ENCODE measurements around the gene ATRNL1. TPM values are rescaled to one million over a fixed set of nuclear protein-coding genes. Genes with fewer than 3 reads are reported as not detected.

Gene ATRNL1
- total and polyA plus RNA-seq, 2 experiments from 2014 or later = 4.8 to 29.7 TPM

DNA sequence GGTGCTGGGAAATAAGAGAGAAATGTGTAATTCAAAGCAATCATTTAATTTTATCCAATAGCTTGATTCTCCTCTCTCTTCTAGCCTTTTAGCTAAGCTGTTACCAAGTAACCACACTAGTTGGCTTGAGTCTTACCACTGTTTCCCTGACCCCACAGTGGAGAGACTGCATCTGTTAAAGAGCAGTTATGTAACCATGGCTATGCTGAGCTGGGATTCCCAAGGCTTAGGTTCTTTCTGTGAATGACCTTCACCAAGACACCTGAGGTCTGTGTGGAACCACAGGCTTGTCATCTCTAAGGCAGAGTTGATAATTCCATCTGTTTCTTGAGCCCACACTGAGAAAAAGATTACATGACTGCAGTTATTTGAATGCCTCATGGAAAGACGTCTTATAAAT lies 47.7 kb upstream of the ATRNL1 start:
- Mint-ChIP-seq H3K27ac (no peak overlapping the region), H3K27me3 (ENCODE audit: insufficient read depth, low read depth, poor library complexity) (peaks cover 3% of the 10 kb centered on the region), H3K4me1 (peaks cover 14% of the 10 kb centered on the region), H3K4me3 (no peak overlapping the region), H3K36me3 (ENCODE audit: low read depth) (peaks cover 2% of the 10 kb centered on the region; the same call in 1 of the 3 replicates), H3K9me3 (no peaks in the 10 kb centered on the region; the same call in 2 of the 3 replicates)
- no peaks in the 10 kb centered on the region for H3K79me2 ChIP-seq (replicated peaks; ENCODE audit: insufficient read depth)
- H2AFZ ChIP-seq = no peak overlapping the region
- H3K4me3 ChIP-seq = no peak overlapping the region
- ATAC-seq = no peak
- TF ChIP-seq ZNF114 (CRISPR knock-in tag; IDR thresholded peaks at IDR 0.05) (no peak), JUNB (IDR thresholded peaks at IDR 0.05; ENCODE audit: unreplicated experiment) (no peak), EZH2 (IDR thresholded peaks at IDR 0.05; ENCODE audit: low read depth, unreplicated experiment) (no peak), EZH2phosphoT487 (IDR thresholded peaks at IDR 0.05; ENCODE audit: unreplicated experiment) (no peak), STAT1 (IDR thresholded peaks at IDR 0.05; ENCODE audit: unreplicated experiment) (no peak), ZNF331 (CRISPR knock-in tag; IDR thresholded peaks at IDR 0.05; ENCODE audit: low read depth) (no peak), POLR2AphosphoS5 (IDR thresholded peaks at IDR 0.05; ENCODE audit: low read depth) (no peak), CREB1 (CRISPR knock-in tag; IDR thresholded peaks at IDR 0.05; ENCODE audit: low read depth) (no peak), NANOG (IDR thresholded peaks at IDR 0.05; ENCODE audit: borderline replicate concordance) (no peak)
- TF ChIP-seq, protein P1, sequence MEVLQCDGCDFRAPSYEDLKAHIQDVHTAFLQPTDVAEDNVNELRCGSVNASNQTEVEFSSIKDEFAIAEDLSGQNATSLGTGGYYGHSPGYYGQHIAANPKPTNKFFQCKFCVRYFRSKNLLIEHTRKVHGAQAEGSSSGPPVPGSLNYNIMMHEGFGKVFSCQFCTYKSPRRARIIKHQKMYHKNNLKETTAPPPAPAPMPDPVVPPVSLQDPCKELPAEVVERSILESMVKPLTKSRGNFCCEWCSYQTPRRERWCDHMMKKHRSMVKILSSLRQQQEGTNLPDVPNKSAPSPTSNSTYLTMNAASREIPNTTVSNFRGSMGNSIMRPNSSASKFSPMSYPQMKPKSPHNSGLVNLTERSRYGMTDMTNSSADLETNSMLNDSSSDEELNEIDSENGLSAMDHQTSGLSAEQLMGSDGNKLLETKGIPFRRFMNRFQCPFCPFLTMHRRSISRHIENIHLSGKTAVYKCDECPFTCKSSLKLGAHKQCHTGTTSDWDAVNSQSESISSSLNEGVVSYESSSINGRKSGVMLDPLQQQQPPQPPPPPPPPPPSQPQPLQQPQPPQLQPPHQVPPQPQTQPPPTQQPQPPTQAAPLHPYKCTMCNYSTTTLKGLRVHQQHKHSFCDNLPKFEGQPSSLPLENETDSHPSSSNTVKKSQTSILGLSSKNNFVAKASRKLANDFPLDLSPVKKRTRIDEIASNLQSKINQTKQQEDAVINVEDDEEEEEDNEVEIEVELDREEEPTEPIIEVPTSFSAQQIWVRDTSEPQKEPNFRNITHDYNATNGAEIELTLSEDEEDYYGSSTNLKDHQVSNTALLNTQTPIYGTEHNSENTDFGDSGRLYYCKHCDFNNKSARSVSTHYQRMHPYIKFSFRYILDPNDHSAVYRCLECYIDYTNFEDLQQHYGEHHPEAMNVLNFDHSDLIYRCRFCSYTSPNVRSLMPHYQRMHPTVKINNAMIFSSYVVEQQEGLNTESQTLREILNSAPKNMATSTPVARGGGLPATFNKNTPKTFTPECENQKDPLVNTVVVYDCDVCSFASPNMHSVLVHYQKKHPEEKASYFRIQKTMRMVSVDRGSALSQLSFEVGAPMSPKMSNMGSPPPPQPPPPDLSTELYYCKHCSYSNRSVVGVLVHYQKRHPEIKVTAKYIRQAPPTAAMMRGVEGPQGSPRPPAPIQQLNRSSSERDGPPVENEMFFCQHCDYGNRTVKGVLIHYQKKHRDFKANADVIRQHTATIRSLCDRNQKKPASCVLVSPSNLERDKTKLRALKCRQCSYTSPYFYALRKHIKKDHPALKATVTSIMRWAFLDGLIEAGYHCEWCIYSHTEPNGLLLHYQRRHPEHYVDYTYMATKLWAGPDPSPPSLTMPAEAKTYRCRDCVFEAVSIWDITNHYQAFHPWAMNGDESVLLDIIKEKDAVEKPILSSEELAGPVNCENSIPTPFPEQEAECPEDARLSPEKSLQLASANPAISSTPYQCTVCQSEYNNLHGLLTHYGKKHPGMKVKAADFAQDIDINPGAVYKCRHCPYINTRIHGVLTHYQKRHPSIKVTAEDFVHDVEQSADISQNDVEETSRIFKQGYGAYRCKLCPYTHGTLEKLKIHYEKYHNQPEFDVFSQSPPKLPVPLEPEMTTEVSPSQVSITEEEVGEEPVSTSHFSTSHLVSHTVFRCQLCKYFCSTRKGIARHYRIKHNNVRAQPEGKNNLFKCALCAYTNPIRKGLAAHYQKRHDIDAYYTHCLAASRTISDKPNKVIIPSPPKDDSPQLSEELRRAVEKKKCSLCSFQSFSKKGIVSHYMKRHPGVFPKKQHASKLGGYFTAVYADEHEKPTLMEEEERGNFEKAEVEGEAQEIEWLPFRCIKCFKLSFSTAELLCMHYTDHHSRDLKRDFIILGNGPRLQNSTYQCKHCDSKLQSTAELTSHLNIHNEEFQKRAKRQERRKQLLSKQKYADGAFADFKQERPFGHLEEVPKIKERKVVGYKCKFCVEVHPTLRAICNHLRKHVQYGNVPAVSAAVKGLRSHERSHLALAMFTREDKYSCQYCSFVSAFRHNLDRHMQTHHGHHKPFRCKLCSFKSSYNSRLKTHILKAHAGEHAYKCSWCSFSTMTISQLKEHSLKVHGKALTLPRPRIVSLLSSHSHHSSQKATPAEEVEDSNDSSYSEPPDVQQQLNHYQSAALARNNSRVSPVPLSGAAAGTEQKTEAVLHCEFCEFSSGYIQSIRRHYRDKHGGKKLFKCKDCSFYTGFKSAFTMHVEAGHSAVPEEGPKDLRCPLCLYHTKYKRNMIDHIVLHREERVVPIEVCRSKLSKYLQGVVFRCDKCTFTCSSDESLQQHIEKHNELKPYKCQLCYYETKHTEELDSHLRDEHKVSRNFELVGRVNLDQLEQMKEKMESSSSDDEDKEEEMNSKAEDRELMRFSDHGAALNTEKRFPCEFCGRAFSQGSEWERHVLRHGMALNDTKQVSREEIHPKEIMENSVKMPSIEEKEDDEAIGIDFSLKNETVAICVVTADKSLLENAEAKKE (CRISPR knock-in tag; IDR thresholded peaks at IDR 0.05) = no peak
- TF ChIP-seq, protein P2, sequence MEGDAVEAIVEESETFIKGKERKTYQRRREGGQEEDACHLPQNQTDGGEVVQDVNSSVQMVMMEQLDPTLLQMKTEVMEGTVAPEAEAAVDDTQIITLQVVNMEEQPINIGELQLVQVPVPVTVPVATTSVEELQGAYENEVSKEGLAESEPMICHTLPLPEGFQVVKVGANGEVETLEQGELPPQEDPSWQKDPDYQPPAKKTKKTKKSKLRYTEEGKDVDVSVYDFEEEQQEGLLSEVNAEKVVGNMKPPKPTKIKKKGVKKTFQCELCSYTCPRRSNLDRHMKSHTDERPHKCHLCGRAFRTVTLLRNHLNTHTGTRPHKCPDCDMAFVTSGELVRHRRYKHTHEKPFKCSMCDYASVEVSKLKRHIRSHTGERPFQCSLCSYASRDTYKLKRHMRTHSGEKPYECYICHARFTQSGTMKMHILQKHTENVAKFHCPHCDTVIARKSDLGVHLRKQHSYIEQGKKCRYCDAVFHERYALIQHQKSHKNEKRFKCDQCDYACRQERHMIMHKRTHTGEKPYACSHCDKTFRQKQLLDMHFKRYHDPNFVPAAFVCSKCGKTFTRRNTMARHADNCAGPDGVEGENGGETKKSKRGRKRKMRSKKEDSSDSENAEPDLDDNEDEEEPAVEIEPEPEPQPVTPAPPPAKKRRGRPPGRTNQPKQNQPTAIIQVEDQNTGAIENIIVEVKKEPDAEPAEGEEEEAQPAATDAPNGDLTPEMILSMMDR (conservative IDR thresholded peaks at IDR 0.05; ENCODE audit: low read depth in 2 of 2) = no peak
- TF ChIP-seq, protein P3, sequence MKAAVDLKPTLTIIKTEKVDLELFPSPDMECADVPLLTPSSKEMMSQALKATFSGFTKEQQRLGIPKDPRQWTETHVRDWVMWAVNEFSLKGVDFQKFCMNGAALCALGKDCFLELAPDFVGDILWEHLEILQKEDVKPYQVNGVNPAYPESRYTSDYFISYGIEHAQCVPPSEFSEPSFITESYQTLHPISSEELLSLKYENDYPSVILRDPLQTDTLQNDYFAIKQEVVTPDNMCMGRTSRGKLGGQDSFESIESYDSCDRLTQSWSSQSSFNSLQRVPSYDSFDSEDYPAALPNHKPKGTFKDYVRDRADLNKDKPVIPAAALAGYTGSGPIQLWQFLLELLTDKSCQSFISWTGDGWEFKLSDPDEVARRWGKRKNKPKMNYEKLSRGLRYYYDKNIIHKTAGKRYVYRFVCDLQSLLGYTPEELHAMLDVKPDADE (IDR thresholded peaks at IDR 0.05) = no peak
- TF ChIP-seq, protein P4, sequence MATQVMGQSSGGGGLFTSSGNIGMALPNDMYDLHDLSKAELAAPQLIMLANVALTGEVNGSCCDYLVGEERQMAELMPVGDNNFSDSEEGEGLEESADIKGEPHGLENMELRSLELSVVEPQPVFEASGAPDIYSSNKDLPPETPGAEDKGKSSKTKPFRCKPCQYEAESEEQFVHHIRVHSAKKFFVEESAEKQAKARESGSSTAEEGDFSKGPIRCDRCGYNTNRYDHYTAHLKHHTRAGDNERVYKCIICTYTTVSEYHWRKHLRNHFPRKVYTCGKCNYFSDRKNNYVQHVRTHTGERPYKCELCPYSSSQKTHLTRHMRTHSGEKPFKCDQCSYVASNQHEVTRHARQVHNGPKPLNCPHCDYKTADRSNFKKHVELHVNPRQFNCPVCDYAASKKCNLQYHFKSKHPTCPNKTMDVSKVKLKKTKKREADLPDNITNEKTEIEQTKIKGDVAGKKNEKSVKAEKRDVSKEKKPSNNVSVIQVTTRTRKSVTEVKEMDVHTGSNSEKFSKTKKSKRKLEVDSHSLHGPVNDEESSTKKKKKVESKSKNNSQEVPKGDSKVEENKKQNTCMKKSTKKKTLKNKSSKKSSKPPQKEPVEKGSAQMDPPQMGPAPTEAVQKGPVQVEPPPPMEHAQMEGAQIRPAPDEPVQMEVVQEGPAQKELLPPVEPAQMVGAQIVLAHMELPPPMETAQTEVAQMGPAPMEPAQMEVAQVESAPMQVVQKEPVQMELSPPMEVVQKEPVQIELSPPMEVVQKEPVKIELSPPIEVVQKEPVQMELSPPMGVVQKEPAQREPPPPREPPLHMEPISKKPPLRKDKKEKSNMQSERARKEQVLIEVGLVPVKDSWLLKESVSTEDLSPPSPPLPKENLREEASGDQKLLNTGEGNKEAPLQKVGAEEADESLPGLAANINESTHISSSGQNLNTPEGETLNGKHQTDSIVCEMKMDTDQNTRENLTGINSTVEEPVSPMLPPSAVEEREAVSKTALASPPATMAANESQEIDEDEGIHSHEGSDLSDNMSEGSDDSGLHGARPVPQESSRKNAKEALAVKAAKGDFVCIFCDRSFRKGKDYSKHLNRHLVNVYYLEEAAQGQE (IDR thresholded peaks at IDR 0.05; ENCODE audit: unreplicated experiment) = no peak
- no peaks in the 10 kb centered on the region; the same call in 1 of the 2 replicates for H3K4me1 ChIP-seq (ENCODE audit: insufficient read depth)
- DNase-seq (ENCODE audit: low spot score) = no peak
- H3K9me2 ChIP-seq (ENCODE audit: insufficient read depth) = 0 out of 2 replicates have a peak, but pooled peaks cover 2% of the 10 kb centered on the region
- no peaks in the 10 kb centered on the region for H3K27me3 ChIP-seq (ENCODE audit: insufficient read depth)
- H3K36me3 ChIP-seq (ENCODE audit: insufficient read depth) = no peaks in the 10 kb centered on the region
- no peak overlapping the region for H3K4me2 ChIP-seq
- H4K20me1 ChIP-seq (replicated peaks; ENCODE audit: insufficient read depth) = no peaks in the 10 kb centered on the region
- no peak overlapping the region for H3K27ac ChIP-seq (ENCODE audit: low read depth)
- no peaks in the 10 kb centered on the region for H3F3A ChIP-seq (replicated peaks; ENCODE audit: low read depth)

All from GM23338 (cell line).